CMK (cell line): Measurements from ENCODE around the gene CORO1C.

ENCODE experiments used
- DNase-seq: peaks from one replicate; pipeline ENCODE4 v3.0.0-alpha.2; 2010; ENCODE audit warnings: low read depth

Gene CORO1C

DNA sequence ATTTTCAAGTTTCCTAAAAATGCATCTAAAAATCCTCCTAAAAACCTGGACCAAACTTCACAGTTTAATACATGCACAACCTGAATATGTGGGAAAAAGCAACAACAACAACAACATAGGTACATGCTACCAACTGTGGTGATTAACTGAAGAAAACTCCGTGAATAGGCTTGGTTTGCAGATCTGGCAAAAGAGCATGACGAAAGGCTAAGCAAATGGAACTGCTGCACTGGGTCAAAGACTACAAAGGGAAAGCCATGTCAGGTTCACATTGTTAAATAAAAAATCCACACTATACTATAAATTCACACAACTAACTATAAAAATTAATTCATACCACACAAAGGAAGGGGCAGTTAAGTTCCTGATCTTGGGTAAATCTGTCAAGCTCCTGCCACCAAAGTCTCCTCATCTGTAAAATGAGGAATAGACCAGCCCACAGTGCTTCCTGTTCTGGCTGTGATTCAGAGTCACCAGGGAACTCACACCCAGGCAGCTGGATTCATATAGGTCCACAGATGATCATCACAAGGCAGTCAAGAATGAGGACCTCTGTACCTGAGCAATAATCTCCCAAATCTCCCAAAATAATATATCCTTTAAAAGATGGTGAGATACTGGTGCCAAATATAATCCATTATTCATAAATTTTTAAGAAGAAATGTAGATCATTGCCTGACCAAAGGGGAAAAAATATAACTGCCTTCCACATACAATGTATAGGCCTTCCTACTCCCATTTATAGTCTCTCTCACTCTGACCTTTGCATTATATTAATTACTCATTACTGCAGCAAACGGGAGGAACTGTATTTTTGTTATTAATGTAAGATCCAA lies 7.0 kb downstream of the CORO1C start:
- no peak for DNase-seq

- DNase-seq = no peak
These were observed 8.1 kb downstream of the CORO1C start for GRCh38 chr12:108722992-108723766.

- DNase-seq = no peak
These were observed 8.9 kb downstream of the CORO1C start for GRCh38 chr12:108722463-108722862.

DNA sequence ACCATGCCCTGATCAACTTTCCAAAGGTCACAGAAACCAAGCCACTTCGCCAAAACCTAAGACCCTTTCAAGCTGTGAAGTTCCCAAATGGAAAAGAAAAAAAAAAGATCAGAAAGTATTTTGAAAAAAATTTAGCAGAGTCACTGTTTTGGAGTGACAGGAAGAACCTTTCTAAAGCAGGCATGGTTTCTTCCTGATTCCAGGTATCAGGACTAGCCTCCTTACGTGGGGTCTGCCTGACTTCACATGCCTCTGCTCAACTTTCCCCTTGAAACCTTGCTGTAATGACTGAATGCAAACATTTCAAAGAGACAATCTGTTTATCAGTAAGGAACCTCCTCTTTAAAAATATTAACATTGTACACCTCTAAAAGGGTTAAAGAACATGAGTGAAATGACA lies 9.5 kb downstream of the CORO1C start:
- no peak for DNase-seq

GRCh38 chr12:108720757-108721514 lies 10.4 kb downstream of the CORO1C start:
- DNase-seq = no peak

DNA sequence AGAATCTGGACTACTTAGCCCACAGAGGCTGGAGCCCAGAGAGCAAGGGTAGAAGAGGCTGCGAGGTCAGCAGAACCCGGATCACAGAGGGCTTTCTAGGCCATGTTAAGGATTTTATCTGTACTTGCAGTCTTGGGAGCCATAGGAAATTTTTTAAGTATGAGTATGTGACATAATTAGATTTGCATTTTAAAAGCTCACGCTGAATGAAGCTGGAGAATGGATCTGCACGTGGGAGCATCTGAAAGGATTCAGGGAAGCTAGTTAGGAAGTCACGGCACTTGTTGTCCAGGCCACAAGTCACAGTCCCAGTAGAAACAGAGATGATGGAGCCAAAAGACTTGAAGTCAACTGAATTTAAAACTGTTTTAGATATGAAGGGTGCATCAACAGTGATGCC lies 14.1 kb downstream of the CORO1C start:
- no peak for DNase-seq

- no peak for DNase-seq
These were observed 16.5 kb downstream of the CORO1C start for GRCh38 chr12:108714866-108715265.

DNA sequence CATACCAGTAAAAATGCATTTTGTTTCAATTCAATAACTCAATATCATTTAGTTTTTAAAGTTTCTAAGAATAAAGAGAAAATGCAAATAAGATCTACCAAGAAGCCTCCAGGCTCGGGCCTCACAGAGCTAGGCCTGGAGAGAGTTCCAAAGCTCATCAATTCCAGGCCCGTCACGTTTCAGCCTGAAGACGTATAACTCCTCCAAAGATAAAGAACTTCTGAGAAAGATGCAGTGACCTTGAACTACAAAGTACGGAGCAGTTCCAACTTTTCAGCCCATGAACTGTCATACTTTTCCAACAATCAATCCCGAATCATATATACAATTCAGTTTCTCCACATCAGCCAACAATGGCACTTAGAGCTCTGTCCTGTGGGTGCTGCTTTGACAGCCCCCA lies 17.8 kb downstream of the CORO1C start:
- no peak for DNase-seq

DNA sequence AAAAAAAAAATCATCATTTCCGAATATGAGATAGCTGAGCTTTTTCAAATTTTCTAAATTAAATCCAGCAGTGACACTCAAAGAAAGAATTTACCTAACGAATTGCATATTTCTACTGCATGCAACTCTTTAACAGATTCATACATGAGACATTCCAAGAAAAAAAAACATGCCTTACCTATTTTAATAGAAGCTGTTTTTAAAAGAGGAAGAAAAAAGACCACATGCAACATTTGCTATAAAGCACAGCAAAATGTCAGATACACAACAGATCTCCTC lies 18.5 kb downstream of the CORO1C start:
- no peak for DNase-seq

GRCh38 chr12:108712165-108712924 lies 19.0 kb downstream of the CORO1C start:
- DNase-seq = no peak

DNA sequence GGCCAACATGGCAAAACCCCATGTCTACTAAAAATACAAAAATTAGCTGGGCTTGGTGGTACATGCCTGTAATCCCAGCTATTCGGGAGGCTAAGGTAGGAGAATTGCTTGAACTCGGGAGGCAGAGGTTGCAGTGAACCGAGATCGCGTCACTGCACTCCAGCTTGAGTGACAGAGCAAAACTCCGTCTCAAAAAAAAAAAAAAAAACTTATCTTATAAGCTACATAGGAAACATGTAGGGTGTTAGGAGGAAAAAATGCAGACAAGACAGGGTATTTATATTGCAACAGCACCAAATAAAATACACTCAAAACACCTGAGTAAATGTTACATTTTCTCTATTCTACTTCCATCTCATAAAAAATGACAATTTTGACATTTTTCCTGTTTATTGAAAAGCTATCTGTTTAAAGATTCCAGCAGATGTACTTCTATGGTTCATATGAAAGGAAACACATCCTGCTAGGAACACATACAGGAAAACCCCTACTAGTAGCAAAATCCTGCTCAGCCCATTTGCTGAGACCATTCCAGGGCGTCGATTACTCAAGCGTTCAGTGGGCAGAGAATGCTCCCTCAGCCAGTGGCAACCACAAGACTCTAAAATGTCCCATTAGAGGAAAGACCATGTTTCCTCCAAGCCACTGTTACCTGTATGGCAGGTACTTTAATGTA lies 19.7 kb downstream of the CORO1C start:
- no peak for DNase-seq

GRCh38 chr12:108709697-108710096 lies 21.6 kb downstream of the CORO1C start:
- DNase-seq = no peak

GRCh38 chr12:108704527-108704926 lies 26.8 kb downstream of the CORO1C start:
- DNase-seq = no peak

GRCh38 chr12:108702595-108703320 lies 28.6 kb downstream of the CORO1C start:
- no peak for DNase-seq

GRCh38 chr12:108701779-108702441 lies 29.4 kb downstream of the CORO1C start:
- DNase-seq = no peak

GRCh38 chr12:108700833-108701541 lies 30.3 kb downstream of the CORO1C start:
- no peak for DNase-seq

DNA sequence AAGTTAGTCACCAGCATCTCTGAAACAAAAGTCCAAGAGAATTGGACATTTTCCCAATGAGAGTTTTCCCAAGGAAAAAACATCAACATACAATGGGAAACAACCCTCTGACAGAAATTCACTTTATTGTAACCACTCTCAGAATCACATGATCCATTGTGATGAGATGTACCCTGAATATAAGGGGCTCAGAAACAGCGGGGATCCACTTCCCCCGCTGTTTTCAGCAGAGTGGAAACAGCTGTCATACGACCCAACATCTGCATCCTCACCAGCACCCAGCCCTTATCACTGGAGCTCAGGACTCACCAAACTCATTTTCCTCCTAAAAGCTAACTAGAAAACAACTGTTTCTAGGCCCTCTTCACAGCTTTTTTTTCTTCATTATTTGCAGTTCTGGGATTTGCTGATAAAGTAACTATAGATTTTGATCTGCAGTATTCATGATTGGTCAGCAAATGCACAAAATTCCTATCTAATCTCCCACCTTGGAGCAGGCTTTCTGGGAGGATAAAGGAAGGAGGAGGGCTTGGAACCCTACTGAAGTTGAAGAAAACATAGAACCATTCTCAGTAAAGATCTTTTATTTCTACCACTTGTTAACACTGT lies 31.3 kb downstream of the CORO1C start:
- DNase-seq = peak; percentile 95

- no peak for DNase-seq
These were observed 33.4 kb downstream of the CORO1C start for GRCh38 chr12:108697905-108698304.

- DNase-seq = no peak
These were observed 34.4 kb downstream of the CORO1C start for GRCh38 chr12:108696996-108697290.
